Measurements from ENCODE around the gene NFATC4. TPM values are rescaled to one million over a fixed set of nuclear protein-coding genes. Genes with fewer than 3 reads are reported as not detected.

The NFATC4 gene
- total RNA-seq, 1 donor from 2014 or later, result 11.4 TPM

- no peaks in the 10 kb centered on the region for H3K4me1 Mint-ChIP-seq (ENCODE audit: low read depth, unreplicated experiment)
- no peak overlapping the region for H3K4me3 Mint-ChIP-seq (ENCODE audit: unreplicated experiment)
- no peak for TF ChIP-seq CTCF (IDR thresholded peaks at IDR 0.05; ENCODE audit: partially characterized antibody, unreplicated experiment)
- peaks cover 1% of the 10 kb centered on the region for H3K27me3 Mint-ChIP-seq (ENCODE audit: unreplicated experiment)
- peaks cover 4% of the 10 kb centered on the region for H3K9me3 Mint-ChIP-seq (ENCODE audit: unreplicated experiment)
- H3K36me3 Mint-ChIP-seq (ENCODE audit: unreplicated experiment), result no peaks in the 10 kb centered on the region
- no peak for DNase-seq
- no peak overlapping the region for H3K27ac Mint-ChIP-seq (ENCODE audit: unreplicated experiment)
These were observed 6.7 kb upstream of the NFATC4 start for GRCh38 chr14:24361326-24361725.

- peaks cover 1% of the 10 kb centered on the region for H3K27me3 Mint-ChIP-seq (ENCODE audit: unreplicated experiment)
- TF ChIP-seq CTCF (IDR thresholded peaks at IDR 0.05; ENCODE audit: partially characterized antibody, unreplicated experiment), result no peak
- DNase-seq, result no peak
These were observed 5.6 kb upstream of the NFATC4 start for GRCh38 chr14:24362241-24362960.

GRCh38 chr14:24363401-24363800 is 4.6 kb upstream of the NFATC4 start:
- Mint-ChIP-seq H3K36me3 (ENCODE audit: unreplicated experiment) (no peaks in the 10 kb centered on the region), H3K9me3 (ENCODE audit: unreplicated experiment) (peaks cover 9% of the 10 kb centered on the region), H3K27ac (ENCODE audit: unreplicated experiment) (no peak overlapping the region), H3K4me1 (ENCODE audit: low read depth, unreplicated experiment) (peaks cover 1% of the 10 kb centered on the region), H3K4me3 (ENCODE audit: unreplicated experiment) (no peak overlapping the region), H3K27me3 (ENCODE audit: unreplicated experiment) (peaks cover 4% of the 10 kb centered on the region)
- DNase-seq, result no peak
- TF ChIP-seq CTCF (IDR thresholded peaks at IDR 0.05; ENCODE audit: partially characterized antibody, unreplicated experiment), result no peak

More at GRCh38 chr14:24362241-24362960, 5.6 kb upstream of the NFATC4 start:
- peaks cover under 1% of the 10 kb centered on the region for H3K4me1 Mint-ChIP-seq (ENCODE audit: low read depth, unreplicated experiment)
- no peaks in the 10 kb centered on the region for H3K36me3 Mint-ChIP-seq (ENCODE audit: unreplicated experiment)
- peaks cover 6% of the 10 kb centered on the region for H3K9me3 Mint-ChIP-seq (ENCODE audit: unreplicated experiment)
- H3K27ac Mint-ChIP-seq (ENCODE audit: unreplicated experiment), result no peak overlapping the region
- H3K4me3 Mint-ChIP-seq (ENCODE audit: unreplicated experiment), result no peak overlapping the region

DNA sequence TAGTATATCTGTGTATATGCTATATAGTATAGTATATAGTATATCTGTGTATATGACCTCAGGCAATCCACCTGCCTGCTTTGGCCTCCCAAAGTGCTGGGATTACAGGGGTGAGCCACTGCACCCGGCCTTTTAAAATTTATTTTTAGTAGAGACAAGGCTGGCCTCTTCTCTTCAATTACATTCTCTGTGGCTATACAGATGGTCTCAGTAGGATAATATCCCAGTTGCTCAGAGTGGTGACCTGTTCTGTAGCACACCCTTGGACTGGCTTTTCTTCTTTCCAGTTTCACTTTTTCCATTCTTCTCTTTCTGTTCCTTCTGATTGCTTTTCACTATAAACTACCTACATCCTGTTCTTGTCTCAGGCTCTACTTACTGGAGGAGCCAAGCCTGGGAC is 3.1 kb upstream of the NFATC4 start:
- H3K27me3 Mint-ChIP-seq (ENCODE audit: unreplicated experiment), result peaks cover 6% of the 10 kb centered on the region
- no peaks in the 10 kb centered on the region for H3K36me3 Mint-ChIP-seq (ENCODE audit: unreplicated experiment)
- H3K4me1 Mint-ChIP-seq (ENCODE audit: low read depth, unreplicated experiment), result peaks cover 3% of the 10 kb centered on the region
- H3K9me3 Mint-ChIP-seq (ENCODE audit: unreplicated experiment), result peaks cover 7% of the 10 kb centered on the region
- no peak overlapping the region for H3K27ac Mint-ChIP-seq (ENCODE audit: unreplicated experiment)
- no peak for TF ChIP-seq CTCF (IDR thresholded peaks at IDR 0.05; ENCODE audit: partially characterized antibody, unreplicated experiment)
- no peak for DNase-seq
- H3K4me3 Mint-ChIP-seq (ENCODE audit: unreplicated experiment), result peak overlapping the region; percentile 85

GRCh38 chr14:24365600-24366412 is 2.2 kb upstream of the NFATC4 start:
- Mint-ChIP-seq H3K27me3 (ENCODE audit: unreplicated experiment) (peaks cover 6% of the 10 kb centered on the region), H3K27ac (ENCODE audit: unreplicated experiment) (peak overlapping the region; percentile 80), H3K36me3 (ENCODE audit: unreplicated experiment) (no peaks in the 10 kb centered on the region), H3K4me1 (ENCODE audit: low read depth, unreplicated experiment) (peaks cover 3% of the 10 kb centered on the region), H3K9me3 (ENCODE audit: unreplicated experiment) (peaks cover 5% of the 10 kb centered on the region), H3K4me3 (ENCODE audit: unreplicated experiment) (peak overlapping the region; percentile 85)
- TF ChIP-seq CTCF (IDR thresholded peaks at IDR 0.05; ENCODE audit: partially characterized antibody, unreplicated experiment), result peak; percentile 79
- DNase-seq, result peak; percentile 89

All from glutamatergic neuron (in vitro differentiated cells).